ENCODE results near the gene KCTD18. TPM values are rescaled to one million over a fixed set of nuclear protein-coding genes. Genes with fewer than 3 reads are reported as not detected.

The KCTD18 gene
- total and polyA plus RNA-seq, 2 experiments from 2014 or later = 15.6 to 27.7 TPM

GRCh38 chr2:200454927-200455801 is 54.7 kb downstream of the KCTD18 start:
- Histone ChIP-seq H3F3A (ENCODE audit: insufficient read depth) (peaks cover 23% of the 10 kb centered on the region), H3K4me3 (no peak overlapping the region), H3K9me3 (ENCODE audit: low read depth) (no peaks in the 10 kb centered on the region), H3K4me1 (ENCODE audit: insufficient read depth) (peaks cover 20% of the 10 kb centered on the region), H3K9ac (no peak overlapping the region), H3K27me3 (replicated peaks; ENCODE audit: insufficient read depth) (no peaks in the 10 kb centered on the region), H3K4me2 (ENCODE audit: unreplicated experiment) (peak overlapping the region; percentile 38), H3K36me3 (ENCODE audit: low read depth) (peaks cover 6% of the 10 kb centered on the region; the same call in 1 of the 2 replicates), H3K9me2 (ENCODE audit: insufficient read depth) (no peaks in the 10 kb centered on the region), H3K79me2 (ENCODE audit: insufficient read depth) (peaks cover 10% of the 10 kb centered on the region; the same call in 1 of the 2 replicates), H3K27ac (peak overlapping the region; percentile 49), H2AFZ (no peak overlapping the region), H4K20me1 (ENCODE audit: insufficient read depth) (no peaks in the 10 kb centered on the region)
- TF ChIP-seq EZH2phosphoT487 (IDR thresholded peaks at IDR 0.05; ENCODE audit: insufficient read depth, low read depth) = no peak
- no peak for TF ChIP-seq EZH2 (IDR thresholded peaks at IDR 0.05; ENCODE audit: insufficient read depth, poor library complexity, severe bottlenecking)
- in situ Hi-C loops (cut with MboI) = no loop called here
- peak; percentile 87 for DNase-seq
- WGBS, 2 experiments (ENCODE audit: low coverage in 1 of 2, low lambda C conversion rate in 2 of 2, missing lambda C conversion rate in 2 of 2) = 9 to 16% methylated on average over 4 of the region's 4 CpGs

DNA sequence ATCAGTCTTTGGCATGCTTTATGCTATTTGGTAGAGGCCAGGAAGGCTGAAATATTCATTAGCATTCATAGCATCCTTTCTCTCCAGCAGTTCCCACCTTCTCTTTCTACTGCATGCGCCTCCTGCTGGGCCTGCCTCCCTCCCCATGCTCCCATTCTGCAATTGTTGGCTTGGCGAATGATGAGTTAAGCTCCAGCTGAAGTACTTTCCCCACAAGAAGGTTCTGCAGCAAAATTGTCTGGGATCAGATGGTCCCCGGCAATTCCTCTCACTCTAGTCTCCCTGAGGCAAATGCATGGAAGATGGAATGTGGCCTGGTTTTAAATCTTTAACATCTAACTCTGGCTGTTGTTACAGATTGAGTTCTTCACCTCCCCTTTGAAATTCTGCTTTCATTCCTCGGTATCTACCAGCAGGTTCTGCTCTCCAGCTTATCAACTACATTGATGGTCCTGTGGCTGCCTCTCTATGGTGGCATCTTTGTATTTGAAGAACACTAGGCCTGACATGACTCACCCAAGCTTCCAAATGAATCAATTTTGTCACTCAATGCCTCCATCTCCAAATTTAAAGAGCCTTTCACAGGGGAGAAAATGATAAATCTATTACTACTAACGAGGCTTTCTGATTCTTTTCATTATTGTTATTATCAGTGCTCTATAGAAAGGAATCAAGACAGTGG is 55.9 kb downstream of the KCTD18 start:
- no peak overlapping the region for H2AFZ ChIP-seq
- no peaks in the 10 kb centered on the region; the same call in 1 of the 2 replicates for H3K36me3 ChIP-seq (ENCODE audit: low read depth)
- peaks cover 23% of the 10 kb centered on the region for H3F3A ChIP-seq (ENCODE audit: insufficient read depth)
- DNase-seq = no peak
- H3K9me3 ChIP-seq (ENCODE audit: low read depth) = no peaks in the 10 kb centered on the region
- H3K27ac ChIP-seq = no peak overlapping the region
- H3K9me2 ChIP-seq (ENCODE audit: insufficient read depth) = no peaks in the 10 kb centered on the region
- 75 to 78% methylated on average over 5 of the region's 5 CpGs for WGBS, 2 experiments (ENCODE audit: low coverage in 1 of 2, low lambda C conversion rate in 2 of 2, missing lambda C conversion rate in 2 of 2)
- H3K4me2 ChIP-seq (ENCODE audit: unreplicated experiment) = no peak overlapping the region
- H3K79me2 ChIP-seq (ENCODE audit: insufficient read depth) = peaks cover 10% of the 10 kb centered on the region; the same call in 1 of the 2 replicates
- in situ Hi-C loops (cut with MboI) = no loop called here
- no peak overlapping the region for H3K4me3 ChIP-seq
- H3K27me3 ChIP-seq (replicated peaks; ENCODE audit: insufficient read depth) = no peaks in the 10 kb centered on the region
- H3K4me1 ChIP-seq (ENCODE audit: insufficient read depth) = peaks cover 20% of the 10 kb centered on the region
- no peak for TF ChIP-seq EZH2phosphoT487 (IDR thresholded peaks at IDR 0.05; ENCODE audit: insufficient read depth, low read depth)
- TF ChIP-seq EZH2 (IDR thresholded peaks at IDR 0.05; ENCODE audit: insufficient read depth, poor library complexity, severe bottlenecking) = no peak
- H4K20me1 ChIP-seq (ENCODE audit: insufficient read depth) = no peaks in the 10 kb centered on the region
- H3K9ac ChIP-seq = no peak overlapping the region

DNA sequence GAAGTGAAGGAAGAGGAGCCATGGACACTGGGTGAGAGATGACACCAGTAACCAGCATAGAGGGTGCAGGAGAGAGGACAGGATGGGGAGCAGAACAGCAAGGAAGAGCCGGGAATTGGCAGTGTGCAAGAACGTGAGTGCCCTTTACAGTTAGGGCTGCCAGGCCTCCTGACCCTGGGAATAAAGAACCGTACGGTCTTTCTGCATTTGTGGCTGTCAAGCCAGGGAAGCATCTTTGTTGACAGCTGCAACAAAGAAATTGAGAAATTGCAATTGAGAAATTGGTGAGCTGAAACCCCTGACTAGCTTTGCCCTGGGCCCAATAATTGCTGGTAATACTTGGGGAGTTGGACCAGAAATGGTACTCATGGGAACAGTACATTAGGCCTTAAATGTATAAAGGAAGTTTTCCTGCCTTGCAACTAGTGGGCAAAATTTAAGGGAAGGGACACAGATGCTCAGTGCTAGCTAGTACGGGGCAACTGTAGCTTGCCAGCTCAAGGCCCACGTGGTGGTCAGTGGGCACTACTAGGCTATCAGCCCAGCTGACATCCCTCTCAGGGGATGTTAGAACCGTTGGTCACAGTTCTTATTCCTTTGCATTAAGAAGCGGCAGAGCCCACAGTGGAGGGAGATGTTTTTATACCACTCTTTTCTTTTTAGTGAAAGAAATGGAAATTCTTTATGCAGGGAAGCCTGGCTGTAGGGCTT is 56.6 kb downstream of the KCTD18 start:
- peaks cover 23% of the 10 kb centered on the region for H3F3A ChIP-seq (ENCODE audit: insufficient read depth)
- H3K27me3 ChIP-seq (replicated peaks; ENCODE audit: insufficient read depth) = no peaks in the 10 kb centered on the region
- H3K4me1 ChIP-seq (ENCODE audit: insufficient read depth) = peaks cover 20% of the 10 kb centered on the region
- no peak for DNase-seq
- H3K4me2 ChIP-seq (ENCODE audit: unreplicated experiment) = no peak overlapping the region
- H4K20me1 ChIP-seq (ENCODE audit: insufficient read depth) = no peaks in the 10 kb centered on the region
- no peak overlapping the region for H3K4me3 ChIP-seq
- H3K79me2 ChIP-seq (ENCODE audit: insufficient read depth) = peaks cover 10% of the 10 kb centered on the region; the same call in 1 of the 2 replicates
- H2AFZ ChIP-seq = no peak overlapping the region
- H3K9me3 ChIP-seq (ENCODE audit: low read depth) = no peaks in the 10 kb centered on the region
- no peak overlapping the region for H3K27ac ChIP-seq
- in situ Hi-C loops (cut with MboI) = no loop called here
- TF ChIP-seq EZH2phosphoT487 (IDR thresholded peaks at IDR 0.05; ENCODE audit: insufficient read depth, low read depth) = no peak
- TF ChIP-seq EZH2 (IDR thresholded peaks at IDR 0.05; ENCODE audit: insufficient read depth, poor library complexity, severe bottlenecking) = no peak
- 96 to 98% methylated on average over 8 of the region's 8 CpGs for WGBS, 2 experiments (ENCODE audit: low coverage in 1 of 2, low lambda C conversion rate in 2 of 2, missing lambda C conversion rate in 2 of 2)
- H3K9ac ChIP-seq = no peak overlapping the region
- no peaks in the 10 kb centered on the region; the same call in 1 of the 2 replicates for H3K36me3 ChIP-seq (ENCODE audit: low read depth)
- no peaks in the 10 kb centered on the region for H3K9me2 ChIP-seq (ENCODE audit: insufficient read depth)

GRCh38 chr2:200452377-200452776 is 57.5 kb downstream of the KCTD18 start:
- H3K36me3 ChIP-seq (ENCODE audit: low read depth) = peaks cover 3% of the 10 kb centered on the region
- H3K79me2 ChIP-seq (ENCODE audit: insufficient read depth) = peaks cover 4% of the 10 kb centered on the region; the same call in 1 of the 2 replicates
- no peaks in the 10 kb centered on the region for H3K27me3 ChIP-seq (replicated peaks; ENCODE audit: insufficient read depth)
- peaks cover 23% of the 10 kb centered on the region for H3F3A ChIP-seq (ENCODE audit: insufficient read depth)
- H3K4me3 ChIP-seq = no peak overlapping the region
- no peak overlapping the region for H3K4me2 ChIP-seq (ENCODE audit: unreplicated experiment)
- H3K4me1 ChIP-seq (ENCODE audit: insufficient read depth) = peaks cover 20% of the 10 kb centered on the region
- H3K9me2 ChIP-seq (ENCODE audit: insufficient read depth) = no peaks in the 10 kb centered on the region
- DNase-seq = no peak
- in situ Hi-C loops (cut with MboI) = no loop called here
- H2AFZ ChIP-seq = no peak overlapping the region
- H3K9ac ChIP-seq = no peak overlapping the region
- H4K20me1 ChIP-seq (ENCODE audit: insufficient read depth) = no peaks in the 10 kb centered on the region
- 98 to 100% methylated on average over 2 of the region's 2 CpGs for WGBS, 2 experiments (ENCODE audit: low coverage in 1 of 2, low lambda C conversion rate in 2 of 2, missing lambda C conversion rate in 2 of 2)
- no peak overlapping the region for H3K27ac ChIP-seq
- no peaks in the 10 kb centered on the region for H3K9me3 ChIP-seq (ENCODE audit: low read depth)
- TF ChIP-seq EZH2 (IDR thresholded peaks at IDR 0.05; ENCODE audit: insufficient read depth, poor library complexity, severe bottlenecking) (no peak), EZH2phosphoT487 (IDR thresholded peaks at IDR 0.05; ENCODE audit: insufficient read depth, low read depth) (no peak)
